ENCODE data around the gene SLC5A2.

Gene SLC5A2

DNA sequence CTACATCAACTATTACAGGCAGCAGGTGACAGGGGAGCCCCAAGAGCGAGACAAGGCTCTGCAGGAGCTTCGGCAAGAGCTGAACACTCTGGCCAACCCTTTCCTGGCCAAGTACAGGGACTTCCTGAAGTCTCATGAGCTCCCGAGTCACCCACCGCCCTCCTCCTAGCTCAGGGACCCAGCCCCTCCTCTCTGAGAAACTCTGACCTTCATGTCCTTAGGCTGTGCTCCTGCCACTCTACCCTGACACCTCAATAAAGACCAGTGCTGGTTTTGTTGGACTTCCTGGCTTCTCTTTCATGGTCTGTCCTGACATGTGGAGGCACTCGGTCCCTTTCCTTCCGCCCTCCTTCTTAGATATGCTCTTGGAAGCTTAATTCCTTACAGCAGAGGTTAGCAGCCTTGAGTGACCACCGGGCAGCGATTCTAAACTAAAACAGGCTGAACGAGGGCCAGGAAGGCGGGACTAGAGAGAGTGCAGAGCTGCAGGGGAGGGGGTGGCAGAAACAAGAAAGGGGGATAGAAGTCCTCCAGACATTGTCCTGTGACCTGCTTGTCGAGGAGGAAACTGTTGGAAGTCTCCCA lies 45.7 kb downstream of the SLC5A2 start:
- TF ChIP-seq, protein P1, sequence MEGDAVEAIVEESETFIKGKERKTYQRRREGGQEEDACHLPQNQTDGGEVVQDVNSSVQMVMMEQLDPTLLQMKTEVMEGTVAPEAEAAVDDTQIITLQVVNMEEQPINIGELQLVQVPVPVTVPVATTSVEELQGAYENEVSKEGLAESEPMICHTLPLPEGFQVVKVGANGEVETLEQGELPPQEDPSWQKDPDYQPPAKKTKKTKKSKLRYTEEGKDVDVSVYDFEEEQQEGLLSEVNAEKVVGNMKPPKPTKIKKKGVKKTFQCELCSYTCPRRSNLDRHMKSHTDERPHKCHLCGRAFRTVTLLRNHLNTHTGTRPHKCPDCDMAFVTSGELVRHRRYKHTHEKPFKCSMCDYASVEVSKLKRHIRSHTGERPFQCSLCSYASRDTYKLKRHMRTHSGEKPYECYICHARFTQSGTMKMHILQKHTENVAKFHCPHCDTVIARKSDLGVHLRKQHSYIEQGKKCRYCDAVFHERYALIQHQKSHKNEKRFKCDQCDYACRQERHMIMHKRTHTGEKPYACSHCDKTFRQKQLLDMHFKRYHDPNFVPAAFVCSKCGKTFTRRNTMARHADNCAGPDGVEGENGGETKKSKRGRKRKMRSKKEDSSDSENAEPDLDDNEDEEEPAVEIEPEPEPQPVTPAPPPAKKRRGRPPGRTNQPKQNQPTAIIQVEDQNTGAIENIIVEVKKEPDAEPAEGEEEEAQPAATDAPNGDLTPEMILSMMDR (IDR thresholded peaks at IDR 0.05; ENCODE audit: insufficient read depth, low read depth, low read length, missing control alignments) = no peak
- no peak overlapping the region for H3K4me3 ChIP-seq (ENCODE audit: low read length)
- no peak for DNase-seq (ENCODE audit: low read depth)

DNA sequence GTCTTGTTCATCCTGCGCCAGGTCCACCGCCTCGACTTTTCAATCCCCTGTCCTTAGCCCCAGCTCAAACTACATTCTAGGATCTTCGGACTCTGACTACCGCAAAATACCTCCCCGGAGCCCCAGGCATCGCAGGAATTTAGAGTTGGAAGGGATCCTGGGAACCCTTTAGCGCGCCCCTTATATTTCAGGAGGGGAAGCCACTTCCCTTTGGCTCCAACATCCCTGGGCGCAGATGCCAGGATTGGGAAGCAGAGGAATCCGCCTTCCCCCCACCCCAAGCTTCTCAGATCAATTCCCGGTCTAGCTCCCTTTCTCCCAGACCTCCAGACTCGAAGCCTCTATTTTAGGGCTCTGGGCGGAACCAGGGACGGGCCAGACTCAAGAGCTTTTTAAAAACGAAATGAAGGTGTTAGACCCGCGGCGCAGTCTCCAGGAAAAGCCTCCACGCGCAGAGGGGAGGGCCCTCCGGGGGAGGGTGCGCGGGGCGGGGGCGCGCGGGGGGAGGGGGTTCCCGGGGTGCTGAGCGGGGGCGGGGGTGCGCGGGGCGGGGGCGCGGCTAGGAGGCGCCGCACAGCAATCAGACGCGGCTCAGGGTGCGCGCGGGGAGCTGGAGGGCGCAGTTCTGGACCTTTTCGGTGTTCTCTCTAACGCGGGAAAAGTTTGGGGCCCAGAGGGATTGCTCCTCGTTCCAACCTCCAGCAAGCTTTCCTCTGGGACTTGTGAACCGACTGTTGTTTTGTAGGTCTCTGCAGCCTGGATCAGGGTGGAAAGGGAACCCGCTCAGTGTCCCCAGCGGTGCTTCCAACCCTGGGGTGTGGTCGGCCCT lies 46.4 kb downstream of the SLC5A2 start:
- H3K4me3 ChIP-seq (ENCODE audit: low read length) = no peak overlapping the region

DNA sequence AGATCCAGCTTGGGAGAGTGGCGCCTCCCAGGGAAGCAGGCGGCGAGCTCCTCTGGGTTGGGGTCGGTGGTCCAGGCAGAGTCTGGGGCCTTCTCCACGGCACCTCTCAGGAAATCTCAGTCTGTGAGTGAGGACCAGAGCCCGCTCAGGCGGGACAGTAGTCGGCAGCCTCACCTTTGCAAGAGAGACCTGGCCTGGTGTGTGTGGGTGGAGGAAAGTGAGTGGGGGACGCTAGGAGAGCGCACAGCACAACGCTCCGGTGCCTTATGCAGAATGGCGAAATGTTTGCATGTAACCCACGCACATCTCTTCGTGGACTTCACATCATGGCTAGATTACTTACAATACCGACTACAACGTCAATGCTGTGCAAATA lies 47.0 kb downstream of the SLC5A2 start:
- no peak overlapping the region for H3K4me3 ChIP-seq (ENCODE audit: low read length)
- DNase-seq (ENCODE audit: low read depth) = no peak
- TF ChIP-seq, protein P1 (IDR thresholded peaks at IDR 0.05; ENCODE audit: insufficient read depth, low read depth, low read length, missing control alignments) = no peak

More for the DNA sequence above, 46.4 kb downstream of the SLC5A2 start:
- no peak for DNase-seq (ENCODE audit: low read depth)
- TF ChIP-seq, protein P1 (IDR thresholded peaks at IDR 0.05; ENCODE audit: insufficient read depth, low read depth, low read length, missing control alignments) = no peak

DNA sequence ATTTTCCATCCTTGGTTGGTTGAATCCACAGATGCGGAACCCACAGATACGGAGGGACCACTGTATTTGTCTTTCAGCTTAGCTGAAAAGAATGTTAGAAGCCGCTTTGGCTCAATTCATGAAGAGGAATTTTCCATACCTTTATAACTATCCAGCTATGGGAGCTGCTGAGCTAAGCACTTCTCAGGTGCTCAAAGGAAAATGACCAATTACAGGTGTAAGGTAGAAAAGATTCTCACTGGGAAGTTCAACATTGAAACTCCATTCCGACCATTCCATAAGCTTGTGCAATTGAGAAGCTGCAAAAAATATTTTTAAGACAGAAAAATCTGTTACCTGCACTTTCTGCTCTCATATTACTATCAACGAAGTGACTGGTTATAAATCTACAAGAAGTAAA lies 47.5 kb downstream of the SLC5A2 start:
- TF ChIP-seq, protein P1 (IDR thresholded peaks at IDR 0.05; ENCODE audit: insufficient read depth, low read depth, low read length, missing control alignments) = no peak
- H3K4me3 ChIP-seq (ENCODE audit: low read length) = no peak overlapping the region
- DNase-seq (ENCODE audit: low read depth) = no peak

DNA sequence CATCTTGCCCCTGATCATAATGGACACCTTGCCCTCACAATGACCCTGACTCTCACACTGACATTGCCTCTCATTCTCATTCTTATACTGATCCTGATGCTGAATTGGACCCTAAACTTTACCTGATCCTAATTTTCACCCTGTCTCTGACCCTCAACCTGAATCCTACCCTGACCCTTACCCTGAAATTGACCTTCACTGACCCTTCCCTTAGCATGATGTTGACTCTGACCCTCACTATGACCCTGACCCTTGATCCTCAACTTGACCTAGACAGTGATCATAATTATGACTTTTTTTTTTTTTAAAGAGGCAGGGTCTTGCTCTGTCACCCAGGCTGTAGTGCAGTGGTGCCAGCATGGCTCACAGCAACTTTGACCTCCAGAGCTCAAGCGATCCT lies 48.2 kb downstream of the SLC5A2 start:
- no peak for DNase-seq (ENCODE audit: low read depth)
- TF ChIP-seq, protein P1 (IDR thresholded peaks at IDR 0.05; ENCODE audit: insufficient read depth, low read depth, low read length, missing control alignments) = no peak
- no peak overlapping the region for H3K4me3 ChIP-seq (ENCODE audit: low read length)

DNA sequence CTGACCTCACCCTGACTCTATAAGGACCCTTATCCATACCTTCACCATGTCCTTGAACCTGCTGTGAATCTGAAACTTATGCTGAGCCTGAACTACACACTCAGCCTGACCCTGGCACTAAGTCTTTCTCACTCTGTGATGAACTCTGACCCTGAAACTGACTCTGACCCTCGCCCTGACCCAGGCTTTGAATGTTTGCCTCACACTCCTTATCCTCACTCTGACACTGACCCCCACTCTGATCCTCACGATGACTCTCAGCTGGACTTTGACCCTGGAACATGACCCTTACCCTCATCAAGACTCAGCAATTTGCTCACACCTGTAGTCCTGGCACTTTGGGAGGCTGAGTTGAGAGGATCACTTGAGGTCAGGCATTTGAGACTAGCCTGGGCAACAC lies 49.2 kb downstream of the SLC5A2 start:
- no peak overlapping the region for H3K4me3 ChIP-seq (ENCODE audit: low read length)
- TF ChIP-seq, protein P1 (IDR thresholded peaks at IDR 0.05; ENCODE audit: insufficient read depth, low read depth, low read length, missing control alignments) = no peak
- DNase-seq (ENCODE audit: low read depth) = no peak

Data from epithelial cell of esophagus (primary cell).